Measurements from ENCODE around the gene HDHD3.

The HDHD3 gene

DNA sequence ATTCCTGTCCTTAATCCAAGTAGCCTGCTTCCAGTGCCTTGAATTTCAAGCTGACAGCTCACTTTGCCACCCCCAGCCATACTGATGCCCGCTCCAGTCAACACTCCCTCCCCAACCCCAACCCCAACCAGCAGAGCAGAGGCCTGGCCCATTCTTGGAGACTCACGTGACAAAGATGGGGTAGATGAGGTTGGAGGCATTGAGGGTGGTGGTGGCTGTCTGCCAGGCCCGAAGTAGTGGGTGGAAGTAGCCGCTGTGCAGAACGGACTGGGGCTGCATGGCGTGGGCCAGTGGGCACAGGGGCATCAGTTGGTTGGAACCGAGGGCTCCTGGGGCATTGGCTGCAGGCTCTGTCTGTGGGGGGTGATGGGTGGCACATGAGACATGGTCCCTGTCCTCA is 16.5 kb upstream of the HDHD3 start:
- in situ Hi-C loops (cut with HindIII; ENCODE audit: low pct_ligation_motif_present, low sequenced_read_pairs) = no loop called here
- TF ChIP-seq, protein P1, sequence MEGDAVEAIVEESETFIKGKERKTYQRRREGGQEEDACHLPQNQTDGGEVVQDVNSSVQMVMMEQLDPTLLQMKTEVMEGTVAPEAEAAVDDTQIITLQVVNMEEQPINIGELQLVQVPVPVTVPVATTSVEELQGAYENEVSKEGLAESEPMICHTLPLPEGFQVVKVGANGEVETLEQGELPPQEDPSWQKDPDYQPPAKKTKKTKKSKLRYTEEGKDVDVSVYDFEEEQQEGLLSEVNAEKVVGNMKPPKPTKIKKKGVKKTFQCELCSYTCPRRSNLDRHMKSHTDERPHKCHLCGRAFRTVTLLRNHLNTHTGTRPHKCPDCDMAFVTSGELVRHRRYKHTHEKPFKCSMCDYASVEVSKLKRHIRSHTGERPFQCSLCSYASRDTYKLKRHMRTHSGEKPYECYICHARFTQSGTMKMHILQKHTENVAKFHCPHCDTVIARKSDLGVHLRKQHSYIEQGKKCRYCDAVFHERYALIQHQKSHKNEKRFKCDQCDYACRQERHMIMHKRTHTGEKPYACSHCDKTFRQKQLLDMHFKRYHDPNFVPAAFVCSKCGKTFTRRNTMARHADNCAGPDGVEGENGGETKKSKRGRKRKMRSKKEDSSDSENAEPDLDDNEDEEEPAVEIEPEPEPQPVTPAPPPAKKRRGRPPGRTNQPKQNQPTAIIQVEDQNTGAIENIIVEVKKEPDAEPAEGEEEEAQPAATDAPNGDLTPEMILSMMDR (IDR thresholded peaks at IDR 0.05; ENCODE audit: low read depth, low read length, missing control alignments) = no peak
- Histone ChIP-seq H3K27me3 (replicated peaks) (no peaks in the 10 kb centered on the region), H3K27ac (no peak overlapping the region), H3K4me3 (ENCODE audit: low read depth, low read length) (no peak overlapping the region), H3K36me3 (replicated peaks) (peaks cover 32% of the 10 kb centered on the region)
- no peak for DNase-seq

DNA sequence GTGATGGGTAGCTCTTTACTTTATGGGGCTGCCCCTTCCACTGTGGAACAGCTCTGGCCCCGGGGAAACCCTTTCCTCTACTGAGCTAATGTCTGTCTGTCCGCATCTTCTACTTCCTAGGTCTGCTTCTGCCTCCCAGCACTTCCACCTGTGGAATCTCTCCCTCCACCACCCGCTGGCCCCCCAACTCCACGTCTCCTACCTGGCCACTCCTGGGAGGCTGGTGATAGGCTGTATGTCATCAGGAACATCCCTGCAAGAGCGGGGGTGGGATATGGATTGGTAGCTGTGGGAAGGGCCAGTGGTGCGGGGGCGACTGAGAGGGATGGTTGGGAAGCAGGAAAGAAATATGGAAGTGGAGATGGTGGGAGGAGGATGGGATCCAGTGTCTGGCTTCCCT is 15.1 kb upstream of the HDHD3 start:
- TF ChIP-seq, protein P1 (IDR thresholded peaks at IDR 0.05; ENCODE audit: low read depth, low read length, missing control alignments) = no peak
- Histone ChIP-seq H3K36me3 (replicated peaks) (peaks cover 39% of the 10 kb centered on the region), H3K27me3 (replicated peaks) (no peaks in the 10 kb centered on the region), H3K27ac (no peak overlapping the region), H3K4me3 (ENCODE audit: low read depth, low read length) (no peak overlapping the region)
- in situ Hi-C loops (cut with HindIII; ENCODE audit: low pct_ligation_motif_present, low sequenced_read_pairs) = no loop called here
- DNase-seq = no peak

DNA sequence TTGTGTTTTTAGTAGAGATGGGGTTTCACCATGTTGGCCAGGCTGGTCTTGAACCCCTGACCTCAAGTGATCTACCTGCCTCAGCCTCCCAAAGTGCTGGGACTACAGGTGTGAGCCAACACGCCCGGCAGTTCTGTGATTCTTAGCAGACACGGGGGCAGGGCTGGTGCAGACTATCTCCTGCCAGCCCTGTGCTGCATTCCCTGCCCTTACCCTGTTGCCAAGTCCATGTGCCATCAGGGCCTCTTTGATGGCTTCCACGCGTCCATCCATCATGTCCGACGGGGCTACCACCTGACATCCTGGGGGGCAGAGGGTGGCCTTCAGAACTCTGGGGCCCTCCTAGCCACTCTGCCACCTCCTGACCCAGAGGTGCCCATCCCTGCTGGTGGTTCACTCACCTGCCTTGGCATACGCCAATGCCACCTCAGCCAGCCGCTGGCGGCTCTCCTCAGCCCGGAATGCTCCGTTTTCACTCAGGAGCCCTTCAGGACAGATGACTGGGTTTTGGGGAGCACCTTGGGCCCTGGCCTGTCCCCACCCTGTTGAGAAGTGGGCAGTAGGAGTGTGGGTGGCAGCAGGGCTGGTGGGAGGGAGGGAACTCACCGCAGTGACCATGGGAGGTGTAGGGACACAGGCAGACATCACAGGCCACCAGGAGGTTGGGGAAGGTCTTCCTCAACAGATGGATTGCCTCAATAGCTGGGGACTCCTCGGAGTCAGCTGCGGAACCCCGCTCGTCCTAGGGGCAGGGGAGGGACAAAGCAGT is 13.6 kb upstream of the HDHD3 start:
- Histone ChIP-seq H3K27ac (no peak overlapping the region), H3K36me3 (replicated peaks) (peaks cover 39% of the 10 kb centered on the region), H3K27me3 (replicated peaks) (no peaks in the 10 kb centered on the region), H3K4me3 (ENCODE audit: low read depth, low read length) (no peak overlapping the region)
- TF ChIP-seq, protein P1 (IDR thresholded peaks at IDR 0.05; ENCODE audit: low read depth, low read length, missing control alignments) = no peak
- DNase-seq = no peak
- in situ Hi-C loops (cut with HindIII; ENCODE audit: low pct_ligation_motif_present, low sequenced_read_pairs) = no loop called here

DNA sequence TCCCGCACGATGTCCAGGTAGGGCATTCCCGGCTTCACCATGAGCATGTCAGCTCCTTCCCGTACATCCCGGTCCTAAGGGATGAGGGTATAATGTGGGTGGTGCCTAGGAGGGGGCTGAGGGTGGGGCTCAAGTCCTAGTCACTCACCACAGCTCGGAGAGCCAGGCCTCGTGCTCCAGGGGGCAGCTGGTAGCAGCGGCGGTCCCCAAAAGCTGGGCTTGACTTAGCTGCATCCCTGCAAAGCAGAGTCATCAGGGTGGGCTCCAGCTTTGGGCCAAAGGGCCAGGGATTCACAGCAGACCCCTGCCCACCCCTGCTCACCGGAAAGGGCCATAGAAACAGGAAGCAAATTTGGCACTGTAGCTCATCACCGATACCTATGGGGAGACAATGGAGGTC is 12.7 kb upstream of the HDHD3 start:
- in situ Hi-C loops (cut with HindIII; ENCODE audit: low pct_ligation_motif_present, low sequenced_read_pairs) = no loop called here

DNA sequence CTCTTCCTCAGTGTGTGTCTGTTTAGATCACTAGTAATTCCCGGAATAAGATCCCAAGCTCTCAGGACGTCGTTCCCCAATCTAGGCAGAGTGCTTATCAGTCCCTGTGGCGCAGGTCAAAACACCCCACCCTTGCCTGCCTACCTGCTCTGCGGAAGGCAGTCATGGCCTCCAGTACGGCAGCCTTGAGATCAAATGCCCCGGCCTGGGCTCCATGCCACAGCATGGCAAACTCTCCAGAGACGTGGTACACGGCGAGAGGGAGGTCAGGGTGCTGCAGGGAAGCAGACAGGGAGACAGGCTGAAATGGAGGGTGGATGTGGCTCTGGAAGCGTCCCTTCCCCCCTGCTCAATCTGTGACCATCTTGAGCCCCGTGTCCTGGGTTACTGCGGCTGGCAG is 12.0 kb upstream of the HDHD3 start:
- in situ Hi-C loops (cut with HindIII; ENCODE audit: low pct_ligation_motif_present, low sequenced_read_pairs) = no loop called here
- Histone ChIP-seq H3K4me3 (ENCODE audit: low read depth, low read length) (no peak overlapping the region), H3K36me3 (replicated peaks) (peaks cover 39% of the 10 kb centered on the region)

More for the DNA sequence above, 12.7 kb upstream of the HDHD3 start:
- Histone ChIP-seq H3K4me3 (ENCODE audit: low read depth, low read length) (no peak overlapping the region), H3K27ac (no peak overlapping the region), H3K27me3 (replicated peaks) (no peaks in the 10 kb centered on the region), H3K36me3 (replicated peaks) (peaks cover 39% of the 10 kb centered on the region)
- TF ChIP-seq, protein P1 (IDR thresholded peaks at IDR 0.05; ENCODE audit: low read depth, low read length, missing control alignments) = no peak
- DNase-seq = no peak

More for the DNA sequence above, 12.0 kb upstream of the HDHD3 start:
- Histone ChIP-seq H3K27ac (no peak overlapping the region), H3K27me3 (replicated peaks) (no peaks in the 10 kb centered on the region)
- TF ChIP-seq, protein P1 (IDR thresholded peaks at IDR 0.05; ENCODE audit: low read depth, low read length, missing control alignments) = no peak
- no peak for DNase-seq

Data from brain microvascular endothelial cell (primary cell).